Measurements from ENCODE around the gene ATP2C1.

The ATP2C1 gene

DNA sequence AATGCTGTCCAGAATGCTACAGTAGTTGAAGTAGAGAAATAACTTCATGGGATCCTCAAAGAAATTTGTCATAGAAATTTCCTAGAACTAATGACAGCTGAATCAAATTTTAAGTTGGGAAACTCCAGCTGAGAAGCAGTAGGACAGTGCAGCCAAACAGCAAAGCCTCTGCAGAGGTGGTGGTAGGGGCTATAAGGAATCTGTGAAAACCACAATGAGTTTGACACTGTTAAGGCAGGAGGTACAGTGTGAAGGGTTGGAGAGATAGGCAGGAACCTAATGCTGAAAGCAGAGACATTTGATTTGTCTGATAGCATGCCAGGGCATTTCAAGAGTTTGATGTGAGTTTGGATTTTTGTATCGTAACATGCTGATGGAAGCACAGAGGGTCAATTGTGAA, 110.7 kb downstream of the ATP2C1 start:
- no peak for TF ChIP-seq POLR2A (IDR thresholded peaks at IDR 0.05; ENCODE audit: low read depth, low read length)

GRCh38 chr3:131007256-131007655, 113.4 kb downstream of the ATP2C1 start:
- DNase-seq (ENCODE audit: insufficient read length, low spot score) (no peak), FAIRE-seq (no peak)
- TF ChIP-seq POLR2A (IDR thresholded peaks at IDR 0.05; ENCODE audit: low read depth, low read length), result no peak

More for the DNA sequence above, 110.7 kb downstream of the ATP2C1 start:
- DNase-seq (ENCODE audit: insufficient read length, low spot score) (no peak), FAIRE-seq (no peak)

- no peak for DNase-seq (ENCODE audit: insufficient read length, low spot score)
- TF ChIP-seq POLR2A (IDR thresholded peaks at IDR 0.05; ENCODE audit: low read depth, low read length), result no peak
- FAIRE-seq, result peak; percentile 64
Observed at GRCh38 chr3:131007782-131008181, 113.9 kb downstream of the ATP2C1 start.

GRCh38 chr3:131008326-131008725, 114.4 kb downstream of the ATP2C1 start:
- DNase-seq (ENCODE audit: insufficient read length, low spot score) (no peak), FAIRE-seq (no peak)
- TF ChIP-seq POLR2A (IDR thresholded peaks at IDR 0.05; ENCODE audit: low read depth, low read length), result no peak

GRCh38 chr3:131009698-131010097, 115.8 kb downstream of the ATP2C1 start:
- FAIRE-seq, result no peak
- DNase-seq (ENCODE audit: insufficient read length, low spot score), result no peak
- TF ChIP-seq POLR2A (IDR thresholded peaks at IDR 0.05; ENCODE audit: low read depth, low read length), result no peak

DNA sequence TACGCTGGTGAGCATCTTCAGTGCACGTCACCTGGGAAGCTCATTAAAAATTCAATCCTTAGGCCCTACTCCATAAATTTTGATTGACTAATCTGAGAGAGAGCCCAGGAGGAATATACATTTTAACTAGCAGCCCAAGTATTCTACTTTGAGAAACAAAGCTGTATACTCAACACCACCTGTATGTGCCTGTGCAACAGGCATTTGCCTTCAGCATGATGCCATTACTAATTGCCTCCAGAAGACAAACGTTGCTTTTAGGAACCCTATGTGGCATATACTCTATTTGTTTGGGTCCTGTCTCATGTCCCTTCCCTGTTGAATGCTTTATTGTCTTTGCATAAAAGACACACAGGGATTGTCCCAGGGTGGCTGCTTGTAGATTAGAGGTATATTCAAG, 125.1 kb downstream of the ATP2C1 start:
- FAIRE-seq (no peak), DNase-seq (ENCODE audit: insufficient read length, low spot score) (no peak)
- TF ChIP-seq POLR2A (IDR thresholded peaks at IDR 0.05; ENCODE audit: low read depth, low read length), result no peak

DNA sequence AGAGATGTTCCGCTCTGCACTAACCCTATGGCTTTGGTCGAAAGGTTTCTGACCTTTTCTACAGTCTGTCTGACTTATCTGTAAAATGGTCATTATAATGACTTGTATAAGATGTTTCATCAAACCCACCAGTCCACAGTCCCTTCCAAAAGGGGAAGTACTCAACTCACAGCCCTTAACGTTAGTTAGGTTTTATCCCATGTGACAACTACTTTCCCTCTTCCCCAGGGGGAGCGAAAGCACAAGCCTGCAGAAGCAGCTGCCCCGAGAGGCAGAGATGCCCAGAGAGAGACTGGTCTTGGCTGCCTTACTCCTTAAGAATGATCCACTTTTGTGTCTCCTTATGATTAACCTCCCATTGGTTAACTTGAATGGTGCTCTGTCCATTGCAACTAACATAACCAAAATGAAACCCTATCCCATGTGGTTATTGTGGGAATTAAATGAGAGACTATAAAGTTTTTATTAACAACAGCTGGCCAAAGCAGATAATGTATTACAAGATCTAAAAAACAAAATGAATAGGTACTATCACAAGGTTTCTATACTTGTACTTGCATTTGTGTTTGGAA, 126.3 kb downstream of the ATP2C1 start:
- DNase-seq (ENCODE audit: insufficient read length, low spot score), result no peak
- TF ChIP-seq POLR2A (IDR thresholded peaks at IDR 0.05; ENCODE audit: low read depth, low read length), result no peak
- no peak for FAIRE-seq

GRCh38 chr3:131025539-131025938, 131.7 kb downstream of the ATP2C1 start:
- DNase-seq (ENCODE audit: insufficient read length, low spot score), result no peak
- peak; percentile 6 for FAIRE-seq
- no peak for TF ChIP-seq POLR2A (IDR thresholded peaks at IDR 0.05; ENCODE audit: low read depth, low read length)

DNA sequence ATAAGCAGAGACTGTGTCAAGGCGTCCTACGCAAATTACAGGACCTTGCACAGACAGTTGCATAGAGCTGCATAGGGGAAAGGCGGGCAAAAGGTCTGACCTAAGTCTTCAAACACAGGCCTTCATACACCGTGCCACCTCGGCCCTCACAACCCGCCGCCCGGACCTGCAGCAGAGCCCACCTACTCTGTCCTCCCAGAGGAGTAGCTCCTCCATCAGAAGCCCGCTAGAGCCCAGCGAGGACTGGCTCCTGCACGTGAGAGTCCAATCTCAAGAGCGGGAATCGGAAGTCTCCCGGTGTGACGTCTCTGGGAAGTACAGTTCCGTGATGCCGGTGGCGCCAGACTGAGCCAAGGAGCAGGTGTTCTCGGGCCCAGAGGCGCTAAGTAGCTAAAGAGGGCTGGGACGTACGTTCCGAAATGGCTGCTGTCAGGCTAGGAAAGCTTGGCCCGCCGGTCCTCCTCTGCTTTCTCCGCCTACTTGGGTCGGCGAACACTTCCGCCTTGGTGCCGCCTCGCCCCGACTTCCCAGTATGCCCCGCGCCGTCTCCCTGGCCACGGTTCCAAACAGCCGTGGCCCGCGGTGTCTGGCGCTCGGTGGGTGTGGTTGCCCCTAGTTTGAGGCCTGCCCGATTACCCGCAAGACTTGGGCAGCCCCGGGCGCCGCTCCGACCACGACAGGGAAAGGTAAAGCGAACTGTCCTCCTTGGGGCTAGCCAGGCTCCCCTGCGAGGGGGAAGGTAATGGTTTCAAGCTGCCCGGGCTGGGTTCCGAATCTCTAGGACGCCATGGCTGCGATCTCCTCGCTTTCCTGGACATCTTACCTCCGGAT, 132.7 kb downstream of the ATP2C1 start, which contains the start of the genes ASTE1 and NEK11:
ASTE1 (minus strand) TSS at position 505 of the 831 bp plus-strand sequence. CDS start 1,519 bp downstream, outside the sequence.
NEK11 (plus strand) TSS at position 557 of the 831 bp plus-strand sequence. CDS start 2,832 bp downstream, outside the sequence.
- DNase-seq (ENCODE audit: insufficient read length, low spot score) (peak; percentile 74), FAIRE-seq (peak; percentile 93)
- peak; percentile 81 for TF ChIP-seq POLR2A (IDR thresholded peaks at IDR 0.05; ENCODE audit: low read depth, low read length)

- no peak for FAIRE-seq
- no peak for TF ChIP-seq POLR2A (IDR thresholded peaks at IDR 0.05; ENCODE audit: low read depth, low read length)
- DNase-seq (ENCODE audit: insufficient read length, low spot score), result no peak
Observed at GRCh38 chr3:131028844-131029243, 135.0 kb downstream of the ATP2C1 start.

DNA sequence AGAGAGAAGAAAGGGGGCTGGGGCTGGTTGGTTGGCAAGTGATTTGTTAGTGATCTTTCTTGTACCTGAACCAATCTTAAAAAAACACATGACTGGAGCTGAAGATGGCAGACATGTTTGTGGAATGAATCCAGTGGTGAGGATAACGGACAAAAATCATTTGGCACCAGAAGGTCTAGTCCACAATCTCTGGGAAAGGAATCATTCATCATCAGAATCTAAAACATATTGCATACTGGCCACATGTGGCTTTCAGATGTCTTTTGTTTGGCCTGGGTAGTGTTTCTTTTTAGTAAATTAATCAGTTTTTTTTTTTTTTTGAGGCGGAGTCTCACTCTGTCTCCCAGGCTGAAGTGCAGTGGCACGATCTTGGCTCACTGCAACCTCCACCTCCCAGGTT, 137.8 kb downstream of the ATP2C1 start:
- DNase-seq (ENCODE audit: insufficient read length, low spot score) (no peak), FAIRE-seq (no peak)
- no peak for TF ChIP-seq POLR2A (IDR thresholded peaks at IDR 0.05; ENCODE audit: low read depth, low read length)

- no peak for TF ChIP-seq POLR2A (IDR thresholded peaks at IDR 0.05; ENCODE audit: low read depth, low read length)
- FAIRE-seq (peak; percentile 64), DNase-seq (ENCODE audit: insufficient read length, low spot score) (no peak)
Observed at GRCh38 chr3:131033480-131034080, 139.7 kb downstream of the ATP2C1 start.

DNA sequence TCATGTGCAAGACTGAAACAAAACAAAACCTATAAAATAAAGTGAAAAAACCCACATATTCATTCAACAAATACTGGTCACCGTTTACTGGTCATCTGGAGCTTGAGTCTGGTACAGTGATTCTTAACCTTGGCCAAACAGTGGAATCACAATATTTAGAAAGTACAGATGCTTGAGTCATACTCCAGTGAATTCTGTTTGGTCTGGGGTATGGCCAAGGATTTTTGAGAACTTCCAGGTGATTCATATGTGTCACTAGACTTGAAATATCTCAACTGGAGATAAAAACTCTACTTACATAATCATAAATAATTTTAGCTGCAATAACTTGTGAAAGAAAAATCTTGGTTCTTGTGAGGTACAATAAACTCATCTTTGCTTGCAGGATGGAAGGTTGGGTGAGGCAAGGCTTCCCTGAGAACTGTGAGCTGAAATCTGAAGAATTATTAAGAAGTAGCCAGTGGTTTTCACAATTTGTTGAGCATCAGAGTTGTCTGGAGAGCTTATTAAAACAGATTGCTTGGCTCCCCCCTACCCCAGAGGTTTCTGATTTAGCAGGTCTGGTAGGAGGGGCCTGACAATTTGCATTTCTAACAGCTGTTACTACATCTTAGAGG, 142.4 kb downstream of the ATP2C1 start:
- no peak for TF ChIP-seq POLR2A (IDR thresholded peaks at IDR 0.05; ENCODE audit: low read depth, low read length)
- DNase-seq (ENCODE audit: insufficient read length, low spot score) (peak; percentile 33), FAIRE-seq (peak; percentile 86)

DNA sequence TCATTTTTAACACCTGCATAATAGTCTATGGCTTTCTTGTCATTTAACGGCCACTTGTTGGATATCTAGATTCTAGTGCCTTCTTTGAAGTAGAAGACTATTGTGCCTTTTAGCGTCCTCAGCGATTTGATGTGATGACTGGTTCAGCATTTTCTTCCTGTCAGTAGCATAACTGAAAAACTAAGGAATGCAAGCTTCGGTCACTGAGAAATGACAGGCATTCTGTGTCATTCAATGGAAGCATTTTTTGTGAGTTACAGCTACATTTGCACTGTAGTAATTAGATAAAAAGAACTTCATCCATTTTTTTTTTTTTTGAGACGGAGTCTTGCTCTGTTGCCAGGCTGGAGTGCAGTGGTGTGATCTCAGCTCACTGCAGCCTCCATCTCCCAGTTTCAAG, 143.1 kb downstream of the ATP2C1 start:
- no peak for TF ChIP-seq POLR2A (IDR thresholded peaks at IDR 0.05; ENCODE audit: low read depth, low read length)
- DNase-seq (ENCODE audit: insufficient read length, low spot score) (no peak), FAIRE-seq (no peak)
